Dermis microvascular lymphatic vessel endothelial cell (primary cell): Measurements from ENCODE around the gene STX8. TPM values are rescaled to one million over a fixed set of nuclear protein-coding genes. Genes with fewer than 3 reads are reported as not detected.

ENCODE experiments used
- DNase-seq, 2 donors: peaks; one replicate each; pipeline versions ENCODE4 v3.0.0 to v3.0.0-alpha.2; 2010; ENCODE audit warnings: low read depth in 2 of 2
- total RNA-seq: library from RNA; depleted of rRNA; stranded (reverse); fragments of >200 nt; gene quantifications from 2 replicates; pipeline ENCODE4 v1.2.1, GENCODE V29; 2014

STX8 gene
- total RNA-seq, 1 donor from 2014 or later: 49.3 TPM

GRCh38 chr17:9444687-9445086 is 130.9 kb downstream of the STX8 start:
- DNase-seq: peak in 1 of 2 donors; percentile 95

- DNase-seq: peak; percentile 80 to 85
Measured at GRCh38 chr17:9443811-9444210, 131.8 kb downstream of the STX8 start.

- DNase-seq: peak; percentile 40 to 85
Measured at GRCh38 chr17:9439851-9440250, 135.8 kb downstream of the STX8 start.

DNA sequence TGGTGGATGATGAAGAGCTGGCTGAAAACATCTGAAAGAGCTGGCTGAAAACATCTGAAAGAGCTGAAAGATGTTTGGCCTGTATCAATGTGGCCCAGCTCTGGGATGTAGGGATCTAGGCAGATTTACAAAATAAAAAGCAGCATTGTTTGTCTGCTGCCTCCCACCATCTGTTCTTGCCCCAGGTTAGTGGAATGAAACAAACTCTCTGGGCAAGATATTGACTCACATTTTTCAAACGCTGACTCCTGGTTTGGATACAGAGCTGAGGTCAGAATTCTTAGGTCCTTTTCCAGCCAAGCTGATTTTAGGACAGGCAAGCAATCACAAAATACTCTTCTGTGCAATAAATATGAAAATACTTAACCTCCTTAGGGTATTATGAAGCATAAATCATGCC is 139.0 kb downstream of the STX8 start:
- DNase-seq: no peak

- no peak for DNase-seq
Measured at GRCh38 chr17:9435165-9435564, 140.5 kb downstream of the STX8 start.

DNA sequence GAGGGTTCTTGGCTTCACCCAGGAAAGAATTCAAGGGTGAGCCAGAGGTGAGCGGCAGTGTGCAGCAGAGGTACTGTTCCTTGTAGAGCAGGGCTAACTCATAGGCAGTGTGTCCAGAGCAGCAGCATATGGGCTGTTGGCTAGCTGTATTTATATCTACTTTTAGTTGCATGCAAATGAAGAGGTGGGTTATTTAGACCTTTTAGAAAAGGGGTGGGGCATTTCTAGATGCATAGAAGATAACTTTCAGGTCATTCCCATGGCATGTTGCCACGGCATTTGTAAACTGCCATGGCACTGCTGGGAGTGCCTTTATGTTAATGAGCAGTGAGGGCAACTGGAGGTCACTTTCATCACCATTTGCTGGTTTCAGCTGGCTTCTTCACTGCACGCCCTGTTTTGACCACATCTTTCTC is 141.0 kb downstream of the STX8 start:
- no peak for DNase-seq

GRCh38 chr17:9432934-9433421 is 142.6 kb downstream of the STX8 start:
- no peak for DNase-seq

- peak; percentile 12 to 75 for DNase-seq
Measured at GRCh38 chr17:9432134-9432885, 143.3 kb downstream of the STX8 start.

- DNase-seq: no peak
Measured at GRCh38 chr17:9431620-9432019, 144.0 kb downstream of the STX8 start.

- no peak for DNase-seq
Measured at GRCh38 chr17:9427465-9428315, 147.9 kb downstream of the STX8 start.

- DNase-seq: no peak
Measured at GRCh38 chr17:9424071-9424640, 151.5 kb downstream of the STX8 start.

DNA sequence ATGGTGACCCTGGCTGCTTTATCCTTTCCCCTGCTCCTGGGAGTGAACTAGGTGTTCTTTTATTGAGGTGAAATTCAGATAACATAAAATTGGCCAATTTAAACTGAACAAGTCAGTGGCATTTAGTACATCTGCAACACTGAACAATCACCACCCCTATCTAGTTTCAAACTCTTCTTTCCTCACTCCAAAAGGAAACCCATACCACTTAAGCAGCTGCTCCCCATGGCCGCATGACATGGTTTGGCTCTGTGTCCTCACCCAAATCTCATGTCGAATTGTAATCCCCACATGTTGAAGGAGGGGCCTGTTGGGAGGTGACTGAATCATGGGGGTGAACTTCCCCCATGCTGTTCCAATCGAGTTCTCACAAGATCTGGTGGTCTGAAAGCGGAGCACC is 154.1 kb downstream of the STX8 start:
- DNase-seq: no peak

GRCh38 chr17:9419932-9420453 is 155.6 kb downstream of the STX8 start:
- DNase-seq: no peak

GRCh38 chr17:9414471-9414870 is 161.1 kb downstream of the STX8 start:
- no peak for DNase-seq

- DNase-seq: no peak
Measured at GRCh38 chr17:9410737-9411136, 164.9 kb downstream of the STX8 start.

- DNase-seq: no peak
Measured at GRCh38 chr17:9410301-9410700, 165.3 kb downstream of the STX8 start.

DNA sequence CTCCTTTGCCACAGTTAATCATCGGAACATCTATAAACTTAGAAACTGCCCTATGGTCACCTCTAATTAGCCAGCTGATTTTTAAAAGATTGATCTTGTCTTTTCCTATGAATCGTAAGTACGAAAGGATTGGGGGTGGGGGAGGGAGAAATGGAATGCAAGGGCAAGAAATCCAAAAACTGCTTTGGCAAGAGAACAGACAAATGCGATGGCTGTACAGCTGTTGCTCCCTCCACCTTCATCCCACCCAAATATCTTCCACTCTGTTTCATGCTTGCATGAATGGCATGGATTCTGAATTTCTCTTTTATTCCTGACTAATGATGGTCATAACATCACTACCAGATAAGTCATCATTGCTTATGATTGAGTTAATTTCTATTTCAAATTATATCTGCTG is 165.7 kb downstream of the STX8 start:
- no peak for DNase-seq

DNA sequence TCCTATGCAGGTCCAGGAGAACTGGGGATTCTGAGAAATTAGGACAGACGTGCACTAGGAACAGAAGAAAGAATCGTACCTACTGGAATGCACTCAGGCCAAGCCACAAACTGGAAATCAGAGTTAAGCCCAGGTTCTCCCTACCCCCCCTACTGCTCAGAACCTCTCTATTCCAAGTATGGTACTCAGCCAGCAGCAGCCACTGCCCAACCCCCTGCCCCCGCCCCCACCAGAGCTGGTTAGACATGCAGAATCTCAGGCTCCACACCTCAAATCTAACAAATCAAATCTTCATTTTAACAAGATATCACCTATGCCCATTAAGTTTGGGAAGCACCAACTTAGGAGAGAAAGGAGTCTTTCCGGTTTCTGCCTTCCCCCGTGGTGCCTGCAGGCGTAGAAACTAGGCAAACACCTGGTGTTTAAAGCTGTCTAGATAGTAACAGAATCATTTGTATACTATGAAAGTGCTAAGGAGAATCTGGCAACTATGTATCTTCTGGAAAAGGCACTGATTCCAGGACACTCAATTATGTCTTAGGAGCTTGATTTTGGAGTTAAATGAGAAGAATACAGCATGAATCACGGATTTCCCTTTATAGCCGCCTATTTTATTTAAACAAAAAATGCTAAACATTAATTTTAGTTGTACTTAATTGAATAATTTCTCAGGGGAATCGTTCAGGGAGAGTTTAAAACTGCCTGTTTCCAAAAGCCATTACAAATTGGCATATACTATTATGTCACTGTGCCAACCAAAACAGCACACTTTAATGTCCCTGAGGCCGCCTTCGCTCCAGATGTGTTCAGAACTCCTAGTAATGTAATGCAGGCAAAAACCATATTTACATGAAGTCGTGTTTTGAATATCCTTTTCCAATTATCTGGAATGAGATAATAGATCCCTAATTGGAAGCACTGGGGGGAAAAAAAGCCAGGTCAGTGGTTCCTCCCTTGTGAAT is 166.5 kb downstream of the STX8 start:
- DNase-seq: peak in 1 of 2 donors; percentile 36

- DNase-seq: no peak
Measured at GRCh38 chr17:9408381-9408780, 167.2 kb downstream of the STX8 start.

- DNase-seq: no peak
Measured at GRCh38 chr17:9406046-9406606, 169.5 kb downstream of the STX8 start.
